ENCODE results near the gene ONECUT1. TPM values are rescaled to one million over a fixed set of nuclear protein-coding genes. Genes with fewer than 3 reads are reported as not detected.

ONECUT1 gene
- total and polyA plus RNA-seq, 2 of the 8 experiments (the other 6 are each of a cell fraction or from before 2014, with no cell fraction given), result 0.65 to 6.4 TPM

- TF ChIP-seq SAP30 (IDR thresholded peaks at IDR 0.05; ENCODE audit: insufficient read depth, insufficient replicate concordance, low read length), result no peak
- TF ChIP-seq BRCA1 (IDR thresholded peaks at IDR 0.05; ENCODE audit: low read depth, low read length), result no peak
- TF ChIP-seq CHD2 (IDR thresholded peaks at IDR 0.05; ENCODE audit: low read length), result no peak
- TF ChIP-seq TBP (IDR thresholded peaks at IDR 0.05; ENCODE audit: low read depth, low read length), result peak; percentile 21; the same call in 1 of the 2 replicates
- no peak for TF ChIP-seq SIRT6 (IDR thresholded peaks at IDR 0.05; ENCODE audit: low read length)
- no peak for TF ChIP-seq CHD7 (IDR thresholded peaks at IDR 0.05; ENCODE audit: insufficient replicate concordance, low read length)
- no peak for TF ChIP-seq JUND (IDR thresholded peaks at IDR 0.05; ENCODE audit: low read length)
- no peak for TF ChIP-seq SP2 (IDR thresholded peaks at IDR 0.05; ENCODE audit: low read length)
- TF ChIP-seq MAX (IDR thresholded peaks at IDR 0.05), result peak; percentile 58
- peak; percentile 38 for TF ChIP-seq ASH2L (IDR thresholded peaks at IDR 0.05; ENCODE audit: low read length)
- TF ChIP-seq YY1 (IDR thresholded peaks at IDR 0.05; ENCODE audit: low read depth, low read length), result peak; percentile 67; the same call in 1 of the 2 replicates
Observed at GRCh38 chr15:52783929-52784798, 6.0 kb downstream of the ONECUT1 start (continued).
